CD14-positive monocyte (primary cell): ENCODE results near the gene IL20. TPM values are rescaled to one million over a fixed set of nuclear protein-coding genes. Genes with fewer than 3 reads are reported as not detected.
A peak's percentile ranks its signal among the peaks of the same experiment; 100 is the strongest.

Experiments used
- DNase-seq, 3 donors: peaks; one replicate each; pipeline ENCODE4 v3.0.0-alpha.2; 2011 to 2022
- H2AFZ ChIP-seq: 2 replicates; pipeline ENCODE4 v1.6.0; 2012; ENCODE audit warnings: mild to moderate bottlenecking, low read depth, low read length, inconsistent platforms; ENCODE audit not compliant: insufficient read depth, poor library complexity, severe bottlenecking
- H3K27ac ChIP-seq, 2 donors: 1 replicate in 1 of 2; 2 replicates in 1 of 2; pipeline ENCODE4 v1.5.1; 2012 to 2013; ENCODE audit warnings: low read length in 2 of 2, control low read depth in 1 of 2, inconsistent platforms in 1 of 2, low read depth in 1 of 2, mild to moderate bottlenecking in 1 of 2
- H3K27me3 ChIP-seq, 2 donors: one replicate each; pipeline versions ENCODE4 v1.6.0 to v1.6.1; 2011 to 2013; ENCODE audit warnings: low read length in 2 of 2; ENCODE audit not compliant: control insufficient read depth in 2 of 2, insufficient read depth in 2 of 2
- H3K36me3 ChIP-seq, 2 donors: replicated peaks in 1 of 2; 1 replicate in 1 of 2; 2 replicates in 1 of 2; pipeline versions ENCODE4 v1.5.1 to v1.6.1; 2012 to 2013; ENCODE audit warnings: low read length in 2 of 2, control low read depth in 1 of 2, inconsistent platforms in 1 of 2, mild to moderate bottlenecking in 1 of 2; ENCODE audit not compliant: insufficient read depth in 2 of 2, control insufficient read depth in 1 of 2
- H3K4me1 ChIP-seq, 2 donors: 1 replicate in 1 of 2; 2 replicates in 1 of 2; pipeline versions ENCODE4 v1.5.1 to v1.6.1; 2012 to 2013; ENCODE audit warnings: low read length in 2 of 2, control low read depth in 1 of 2, inconsistent platforms in 1 of 2, mild to moderate bottlenecking in 1 of 2, moderate library complexity in 1 of 2; ENCODE audit not compliant: insufficient read depth in 2 of 2, control insufficient read depth in 1 of 2
- H3K4me2 ChIP-seq: replicated peaks from 2 replicates; pipeline ENCODE3; 2012; ENCODE audit warnings: low read length, moderate library complexity, mild to moderate bottlenecking; ENCODE audit not compliant: poor library complexity, severe bottlenecking; ENCODE audit errors: extremely low read depth
- H3K4me3 ChIP-seq, 3 experiments: fragments of 200-600 bp in 1 of 3; sonication (generic) in 1 of 3; replicated peaks in 1 of 3; 1 replicate in 2 of 3; 2 replicates in 1 of 3; pipeline ENCODE4 v1.5.1; 2011 to 2013; ENCODE audit warnings: low read length in 3 of 3, mild to moderate bottlenecking in 3 of 3, control low read depth in 2 of 3, low read depth in 2 of 3, inconsistent platforms in 1 of 3, moderate library complexity in 1 of 3
- H3K79me2 ChIP-seq: 2 replicates; pipeline ENCODE4 v1.6.0; 2012; ENCODE audit warnings: mild to moderate bottlenecking, control low read depth, inconsistent platforms, low read length, moderate library complexity; ENCODE audit not compliant: insufficient read depth
- H3K9ac ChIP-seq: 2 replicates; pipeline ENCODE4 v1.6.0; 2017; ENCODE audit warnings: low read length, mild to moderate bottlenecking; ENCODE audit not compliant: insufficient read depth, poor library complexity, severe bottlenecking
- H3K9me3 ChIP-seq, 2 donors: replicated peaks in 1 of 2; 1 replicate in 1 of 2; 2 replicates in 1 of 2; pipeline versions ENCODE4 v1.5.1 to v1.6.1; 2012 to 2013; ENCODE audit warnings: low read length in 2 of 2, control low read depth in 1 of 2; ENCODE audit not compliant: control insufficient read depth in 1 of 2, insufficient read depth in 1 of 2
- H4K20me1 ChIP-seq: 2 replicates; pipeline ENCODE4 v1.6.0; 2012; ENCODE audit warnings: mild to moderate bottlenecking, low read length, control low read depth, moderate library complexity; ENCODE audit not compliant: insufficient read depth
- H3K27ac Mint-ChIP-seq, 7 donors: one replicate each; pipeline ENCODE4 v1.8.0; 2020; ENCODE audit warnings: mild to moderate bottlenecking in 7 of 7, mixed read lengths in 7 of 7, moderate library complexity in 6 of 7, inconsistent platforms in 2 of 7
- H3K27me3 Mint-ChIP-seq, 3 donors: one replicate each; pipeline ENCODE4 v1.8.0; 2021 to 2022; ENCODE audit warnings: low read depth in 3 of 3, mild to moderate bottlenecking in 3 of 3, mixed read lengths in 3 of 3, moderate library complexity in 3 of 3, inconsistent platforms in 1 of 3
- H3K36me3 Mint-ChIP-seq, 2 donors: one replicate each; pipeline ENCODE4 v1.8.0; 2020; ENCODE audit warnings: mixed read lengths in 2 of 2, inconsistent platforms in 1 of 2, mild to moderate bottlenecking in 1 of 2
- H3K4me1 Mint-ChIP-seq: one replicate; pipeline ENCODE4 v1.8.0; 2020; ENCODE audit warnings: mild to moderate bottlenecking, mixed read lengths
- H3K4me3 Mint-ChIP-seq, 2 donors: one replicate each; pipeline ENCODE4 v1.8.0; 2020; ENCODE audit warnings: mild to moderate bottlenecking in 2 of 2, mixed read lengths in 2 of 2, moderate library complexity in 1 of 2
- H3K9me3 Mint-ChIP-seq, 7 donors: one replicate each; pipeline ENCODE4 v1.8.0; 2020 to 2022; ENCODE audit warnings: mixed read lengths in 7 of 7, mild to moderate bottlenecking in 6 of 7, moderate library complexity in 6 of 7, inconsistent platforms in 2 of 7
- WGBS: methylation state at CpG from one replicate; pipeline ENCODE4 v1.1.5; 2013; ENCODE audit warnings: missing lambda C conversion rate; ENCODE audit not compliant: insufficient coverage; 5-methylcytosine and 5-hydroxymethylcytosine counted together
- intact Hi-C, 2 donors: fragments of 100-400 bp; cut with micrococcal nuclease; formaldehyde crosslinking; loops; one replicate each; pipeline versions ENCODE4 v1.15.0 to v1.15.1; 2023
- polyA plus RNA-seq, 3 donors: library from polyadenylated mRNA; depleted of rRNA in 1 of 3; unstranded in 2 of 3; stranded (reverse) in 1 of 3; fragments of 300-500 nt in 2 of 3; fragments of >200 nt in 1 of 3; fragmentation: Illumina TruSeq in 2 of 3; gene quantifications; 1 replicate in 2 of 3; 2 replicates in 1 of 3; pipeline ENCODE4 v1.2.3, GENCODE V29; 2012 to 2021
- TF ChIP-seq, protein P1 (sequence below): fragments of 200-600 bp; IDR thresholded peaks from one replicate; pipeline ENCODE4 v1.8.0; 2022; ENCODE audit warnings: antibody characterized with exemption, mild to moderate bottlenecking

IL20 gene
- polyA plus RNA-seq, 3 donors = not detected

DNA sequence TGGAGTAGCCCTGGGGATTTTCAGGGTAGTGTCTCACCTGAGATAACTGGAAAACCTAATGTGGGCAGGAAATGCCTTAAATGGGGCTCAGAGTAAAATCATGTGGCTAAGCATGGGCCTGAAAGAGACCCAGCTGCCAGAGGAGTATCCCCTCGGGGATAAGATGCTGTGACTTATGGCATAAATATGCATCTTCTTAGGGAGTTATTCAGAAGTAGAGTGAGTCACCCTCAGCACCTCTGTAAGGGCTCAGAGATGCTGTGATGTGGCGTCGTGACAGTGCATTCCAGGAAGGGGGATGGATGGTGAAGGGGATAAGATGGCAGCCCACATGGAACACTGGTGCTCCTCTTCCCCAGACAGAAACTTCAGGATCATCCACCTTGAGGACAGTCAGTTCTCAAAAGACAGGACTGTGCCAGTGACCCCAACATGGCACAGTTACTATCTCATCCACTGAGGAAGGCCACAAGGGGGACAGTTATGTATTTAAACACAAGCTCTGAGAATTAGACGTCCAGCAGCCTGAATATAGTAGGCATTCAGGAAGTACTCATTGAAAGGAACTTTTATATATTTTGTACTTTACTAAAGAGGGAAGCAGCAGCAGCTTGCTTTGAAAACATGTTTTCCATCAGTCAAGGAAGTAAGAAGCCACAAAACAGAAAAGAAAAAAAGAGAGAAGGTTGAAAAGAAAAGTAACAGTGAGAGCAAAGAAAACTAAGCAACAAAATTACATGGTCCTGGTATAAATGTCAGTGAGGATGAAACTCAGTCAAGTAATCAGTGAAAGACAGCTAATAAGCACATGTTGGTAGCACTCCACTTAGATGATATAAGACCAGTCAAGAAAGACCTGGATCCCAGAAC lies 40.1 kb downstream of the IL20 start:
- no peaks in the 10 kb centered on the region for H3K36me3 ChIP-seq
- DNase-seq = no peak
- no peaks in the 10 kb centered on the region for H3K79me2 ChIP-seq
- TF ChIP-seq, protein P1, sequence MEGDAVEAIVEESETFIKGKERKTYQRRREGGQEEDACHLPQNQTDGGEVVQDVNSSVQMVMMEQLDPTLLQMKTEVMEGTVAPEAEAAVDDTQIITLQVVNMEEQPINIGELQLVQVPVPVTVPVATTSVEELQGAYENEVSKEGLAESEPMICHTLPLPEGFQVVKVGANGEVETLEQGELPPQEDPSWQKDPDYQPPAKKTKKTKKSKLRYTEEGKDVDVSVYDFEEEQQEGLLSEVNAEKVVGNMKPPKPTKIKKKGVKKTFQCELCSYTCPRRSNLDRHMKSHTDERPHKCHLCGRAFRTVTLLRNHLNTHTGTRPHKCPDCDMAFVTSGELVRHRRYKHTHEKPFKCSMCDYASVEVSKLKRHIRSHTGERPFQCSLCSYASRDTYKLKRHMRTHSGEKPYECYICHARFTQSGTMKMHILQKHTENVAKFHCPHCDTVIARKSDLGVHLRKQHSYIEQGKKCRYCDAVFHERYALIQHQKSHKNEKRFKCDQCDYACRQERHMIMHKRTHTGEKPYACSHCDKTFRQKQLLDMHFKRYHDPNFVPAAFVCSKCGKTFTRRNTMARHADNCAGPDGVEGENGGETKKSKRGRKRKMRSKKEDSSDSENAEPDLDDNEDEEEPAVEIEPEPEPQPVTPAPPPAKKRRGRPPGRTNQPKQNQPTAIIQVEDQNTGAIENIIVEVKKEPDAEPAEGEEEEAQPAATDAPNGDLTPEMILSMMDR = no peak
- H3K27me3 Mint-ChIP-seq = peaks cover 25 to 37% (median 28%) of the 10 kb centered on the region in 3 donors
- no peak overlapping the region for H3K4me2 ChIP-seq
- H3K4me1 ChIP-seq = peaks cover 10 to 19% of the 10 kb centered on the region in 2 donors
- WGBS = 83% methylated on average over 1 of the region's 4 CpGs
- H3K4me1 Mint-ChIP-seq = peaks cover 19% of the 10 kb centered on the region
- H3K4me3 ChIP-seq = no peak overlapping the region
- peaks cover 0 to 17% (median 2%) of the 10 kb centered on the region in 7 donors for H3K9me3 Mint-ChIP-seq
- H3K27ac Mint-ChIP-seq = peak overlapping the region in 3 of 7 donors; percentile 10 to 68 (median 34)
- H3K36me3 Mint-ChIP-seq = peaks cover 0 to 14% of the 10 kb centered on the region in 2 donors
- H3K4me3 Mint-ChIP-seq = no peak overlapping the region
- H3K27me3 ChIP-seq = peaks cover 25 to 29% of the 10 kb centered on the region in 2 donors
- no peak overlapping the region for H2AFZ ChIP-seq
- no peaks in the 10 kb centered on the region for H3K9me3 ChIP-seq
- H3K9ac ChIP-seq = no peak overlapping the region
- intact Hi-C loops = no loop called here
- H4K20me1 ChIP-seq = no peaks in the 10 kb centered on the region
- H3K27ac ChIP-seq = no peak overlapping the region

DNA sequence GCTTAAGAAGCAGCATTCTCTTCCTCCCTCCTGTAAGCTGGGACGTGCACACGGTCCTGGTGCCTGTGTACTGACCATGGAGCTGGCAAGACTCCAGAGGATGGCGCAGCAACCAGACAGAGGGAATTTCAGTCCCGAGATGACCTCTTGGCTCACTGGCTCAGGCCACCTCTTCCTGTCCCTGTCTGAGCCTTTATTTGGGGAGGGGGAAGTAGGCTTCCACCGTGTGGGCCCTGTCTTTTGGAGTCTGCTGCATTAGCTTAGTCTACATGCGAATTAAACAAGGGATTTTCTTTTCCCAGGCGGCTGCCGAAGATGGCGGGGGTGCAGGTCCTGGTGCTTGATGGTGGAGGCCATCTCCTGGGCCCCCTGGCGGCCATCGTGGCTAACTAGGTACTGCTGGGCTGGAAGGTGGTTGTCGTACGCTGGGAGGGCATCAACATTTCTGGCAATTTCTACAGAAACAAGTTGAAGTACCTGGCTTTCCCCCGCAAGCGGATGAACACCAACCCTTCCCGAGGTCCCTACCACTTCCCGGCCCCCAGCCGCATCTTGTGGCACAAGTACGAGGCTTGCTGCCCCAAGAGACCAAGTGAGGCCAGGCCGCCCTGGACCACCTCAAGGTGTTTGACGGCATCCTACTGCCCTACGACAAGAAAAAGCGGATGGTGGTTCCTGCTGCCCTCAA lies 42.0 kb downstream of the IL20 start:
- H3K27me3 ChIP-seq = peaks cover 30 to 34% of the 10 kb centered on the region in 2 donors
- no peaks in the 10 kb centered on the region for H4K20me1 ChIP-seq
- H3K4me2 ChIP-seq = no peak overlapping the region
- Mint-ChIP-seq H3K4me1 (peaks cover 21% of the 10 kb centered on the region), H3K27me3 (peaks cover 31 to 48% (median 33%) of the 10 kb centered on the region in 3 donors), H3K27ac (no peak overlapping the region), H3K9me3 (peaks cover 0 to 17% (median 2%) of the 10 kb centered on the region in 7 donors), H3K4me3 (peak overlapping the region in 1 of 2 donors; percentile 77), H3K36me3 (peaks cover 0 to 14% of the 10 kb centered on the region in 2 donors)
- DNase-seq = no peak
- TF ChIP-seq, protein P1 = no peak
- H3K27ac ChIP-seq = no peak overlapping the region
- H3K79me2 ChIP-seq = no peaks in the 10 kb centered on the region
- H3K4me1 ChIP-seq = peaks cover 10 to 19% of the 10 kb centered on the region in 2 donors
- intact Hi-C loops = no loop called here
- no peak overlapping the region for H3K4me3 ChIP-seq
- H2AFZ ChIP-seq = no peak overlapping the region
- H3K9me3 ChIP-seq = no peaks in the 10 kb centered on the region
- H3K36me3 ChIP-seq = no peaks in the 10 kb centered on the region
- WGBS = 96% methylated on average over 19 of the region's 23 CpGs
- H3K9ac ChIP-seq = no peak overlapping the region
